Activated T-helper 2 cell treated with anti-CD3 and anti-CD28 coated beads, Interferon-gamma antibody, Interleukin-2, Interleukin-4, amounts not matched to agents 10 μg/mL and 5 μg/mL and 100 μg/mL, durations not matched to agents 14 hours and 24 hours and 36 hours (primary cell): ENCODE data around the gene STC2. TPM values are rescaled to one million over a fixed set of nuclear protein-coding genes. Genes with fewer than 3 reads are reported as not detected.

Experiments
- DNase-seq: peaks from one replicate; pipeline ENCODE4 v3.0.0; 2021; ENCODE audit warnings: low spot score
- H3K27ac Mint-ChIP-seq: one replicate; pipeline ENCODE4 v1.8.0; 2021; ENCODE audit warnings: mixed read lengths
- H3K27me3 Mint-ChIP-seq: one replicate; pipeline ENCODE4 v1.8.0; 2021; ENCODE audit warnings: low read depth, mixed read lengths
- H3K36me3 Mint-ChIP-seq: one replicate; pipeline ENCODE4 v1.8.0; 2021; ENCODE audit warnings: low read depth, mixed read lengths
- H3K4me1 Mint-ChIP-seq: one replicate; pipeline ENCODE4 v1.8.0; 2021; ENCODE audit warnings: low read depth, mixed read lengths
- H3K4me3 Mint-ChIP-seq: one replicate; pipeline ENCODE4 v1.8.0; 2021; ENCODE audit warnings: low read depth, mild to moderate bottlenecking, moderate library complexity, mixed read lengths
- H3K9me3 Mint-ChIP-seq: one replicate; pipeline ENCODE4 v1.8.0; 2021; ENCODE audit warnings: mixed read lengths
- intact Hi-C: fragments of 100-400 bp; cut with micrococcal nuclease; formaldehyde crosslinking; loops from one replicate; pipeline ENCODE4 v1.15.1; 2023
- total RNA-seq: library from RNA; stranded (reverse); gene quantifications from 2 replicates; pipeline ENCODE4 v1.2.3, GENCODE V29; 2022

The STC2 gene
- total RNA-seq, 1 donor from 2014 or later = 21.4 TPM

GRCh38 chr5:173316339-173317020 lies 11.7 kb downstream of the STC2 start:
- peaks cover 6% of the 10 kb centered on the region for H3K27me3 Mint-ChIP-seq

GRCh38 chr5:173315495-173316338 lies 12.5 kb downstream of the STC2 start:
- peaks cover 2% of the 10 kb centered on the region for H3K4me1 Mint-ChIP-seq
- H3K36me3 Mint-ChIP-seq = peaks cover 55% of the 10 kb centered on the region
- no peaks in the 10 kb centered on the region for H3K9me3 Mint-ChIP-seq
- no peak overlapping the region for H3K27ac Mint-ChIP-seq
- H3K4me3 Mint-ChIP-seq = no peak overlapping the region
- intact Hi-C loops = no loop called here
- peaks cover 11% of the 10 kb centered on the region for H3K27me3 Mint-ChIP-seq
- no peak for DNase-seq

More at GRCh38 chr5:173316339-173317020, 11.7 kb downstream of the STC2 start:
- Mint-ChIP-seq H3K4me1 (peaks cover 2% of the 10 kb centered on the region), H3K27ac (no peak overlapping the region), H3K36me3 (peaks cover 63% of the 10 kb centered on the region), H3K9me3 (no peaks in the 10 kb centered on the region), H3K4me3 (no peak overlapping the region)
- intact Hi-C loops = no loop called here
- DNase-seq = no peak

GRCh38 chr5:173314166-173314952 lies 13.9 kb downstream of the STC2 start:
- peaks cover 11% of the 10 kb centered on the region for H3K27me3 Mint-ChIP-seq
- H3K4me1 Mint-ChIP-seq = peaks cover 2% of the 10 kb centered on the region
- H3K9me3 Mint-ChIP-seq = no peaks in the 10 kb centered on the region
- no peak overlapping the region for H3K27ac Mint-ChIP-seq
- H3K4me3 Mint-ChIP-seq = no peak overlapping the region
- peaks cover 43% of the 10 kb centered on the region for H3K36me3 Mint-ChIP-seq
- DNase-seq = no peak
- intact Hi-C loops = no loop called here

- H3K27me3 Mint-ChIP-seq = peaks cover 16% of the 10 kb centered on the region
- H3K27ac Mint-ChIP-seq = no peak overlapping the region
- peaks cover 3% of the 10 kb centered on the region for H3K9me3 Mint-ChIP-seq
- peaks cover 2% of the 10 kb centered on the region for H3K4me1 Mint-ChIP-seq
- H3K4me3 Mint-ChIP-seq = no peak overlapping the region
- DNase-seq = no peak
- peaks cover 34% of the 10 kb centered on the region for H3K36me3 Mint-ChIP-seq
- intact Hi-C loops = no loop called here
Observed at GRCh38 chr5:173313351-173313801, 14.8 kb downstream of the STC2 start.

GRCh38 chr5:173312821-173313220 lies 15.4 kb downstream of the STC2 start:
- intact Hi-C loops = no loop called here
- Mint-ChIP-seq H3K36me3 (peaks cover 28% of the 10 kb centered on the region), H3K4me1 (peaks cover 2% of the 10 kb centered on the region), H3K27me3 (peaks cover 17% of the 10 kb centered on the region), H3K27ac (no peak overlapping the region), H3K4me3 (no peak overlapping the region), H3K9me3 (peaks cover 5% of the 10 kb centered on the region)
- DNase-seq = no peak

- Mint-ChIP-seq H3K27ac (no peak overlapping the region), H3K36me3 (peaks cover 20% of the 10 kb centered on the region), H3K9me3 (peaks cover 5% of the 10 kb centered on the region), H3K4me1 (peaks cover 2% of the 10 kb centered on the region), H3K4me3 (no peak overlapping the region), H3K27me3 (peaks cover 19% of the 10 kb centered on the region)
- DNase-seq = no peak
- intact Hi-C loops = no loop called here
Observed at GRCh38 chr5:173311818-173312585, 16.2 kb downstream of the STC2 start.

- DNase-seq = no peak
- Mint-ChIP-seq H3K9me3 (peaks cover 5% of the 10 kb centered on the region), H3K4me3 (no peak overlapping the region), H3K27ac (no peak overlapping the region), H3K27me3 (peaks cover 27% of the 10 kb centered on the region), H3K36me3 (peaks cover 12% of the 10 kb centered on the region), H3K4me1 (peaks cover 2% of the 10 kb centered on the region)
- intact Hi-C loops = no loop called here
Observed at GRCh38 chr5:173310861-173311785, 17.1 kb downstream of the STC2 start.

GRCh38 chr5:173310218-173310769 lies 17.9 kb downstream of the STC2 start:
- intact Hi-C loops = no loop called here
- Mint-ChIP-seq H3K9me3 (peaks cover 5% of the 10 kb centered on the region), H3K36me3 (peaks cover 6% of the 10 kb centered on the region)

GRCh38 chr5:173309731-173310130 lies 18.5 kb downstream of the STC2 start:
- Mint-ChIP-seq H3K4me1 (no peaks in the 10 kb centered on the region), H3K4me3 (no peak overlapping the region), H3K36me3 (peaks cover under 1% of the 10 kb centered on the region), H3K27ac (no peak overlapping the region), H3K9me3 (peaks cover 5% of the 10 kb centered on the region), H3K27me3 (peaks cover 27% of the 10 kb centered on the region)
- DNase-seq = no peak
- intact Hi-C loops = no loop called here

More at GRCh38 chr5:173310218-173310769, 17.9 kb downstream of the STC2 start:
- peaks cover 27% of the 10 kb centered on the region for H3K27me3 Mint-ChIP-seq
- H3K4me1 Mint-ChIP-seq = peaks cover 2% of the 10 kb centered on the region
- H3K4me3 Mint-ChIP-seq = no peak overlapping the region
- H3K27ac Mint-ChIP-seq = no peak overlapping the region
- DNase-seq = no peak

- H3K9me3 Mint-ChIP-seq = peaks cover 5% of the 10 kb centered on the region
- no peak for DNase-seq
- H3K36me3 Mint-ChIP-seq = no peaks in the 10 kb centered on the region
- H3K27ac Mint-ChIP-seq = no peak overlapping the region
- peaks cover 31% of the 10 kb centered on the region for H3K27me3 Mint-ChIP-seq
- H3K4me1 Mint-ChIP-seq = no peaks in the 10 kb centered on the region
- intact Hi-C loops = no loop called here
- no peak overlapping the region for H3K4me3 Mint-ChIP-seq
Observed at GRCh38 chr5:173308226-173308625, 20.0 kb downstream of the STC2 start.

GRCh38 chr5:173307695-173308094 lies 20.5 kb downstream of the STC2 start:
- intact Hi-C loops = no loop called here
- Mint-ChIP-seq H3K4me3 (no peak overlapping the region), H3K27ac (no peak overlapping the region), H3K4me1 (no peaks in the 10 kb centered on the region), H3K9me3 (peaks cover 5% of the 10 kb centered on the region), H3K27me3 (peaks cover 35% of the 10 kb centered on the region), H3K36me3 (no peaks in the 10 kb centered on the region)
- DNase-seq = no peak
